ENCODE results near the gene HSDL2.

HSDL2 gene

GRCh38 chr9:112489039-112489546 lies 109.2 kb downstream of the HSDL2 start:
- H3K9me2 ChIP-seq (ENCODE audit: low read depth, low read length), result no peaks in the 10 kb centered on the region
- no peaks in the 10 kb centered on the region for H3F3A ChIP-seq (ENCODE audit: insufficient read depth, low read length)
- peaks cover 5% of the 10 kb centered on the region; the same call in 1 of the 2 replicates for H3K9me3 ChIP-seq (ENCODE audit: low read length)
- H3K4me1 ChIP-seq (ENCODE audit: insufficient read depth, low read length, severe bottlenecking), result peaks cover 53% of the 10 kb centered on the region
- H3K4me2 ChIP-seq (ENCODE audit: low read length), result peak overlapping the region; percentile 90
- H3K27ac ChIP-seq (ENCODE audit: low read depth, low read length, poor library complexity, severe bottlenecking), result peak overlapping the region; percentile 12
- H3K4me3 ChIP-seq (ENCODE audit: low read depth, low read length, poor library complexity, severe bottlenecking), result peak overlapping the region; percentile 94
- TF ChIP-seq, protein P1, sequence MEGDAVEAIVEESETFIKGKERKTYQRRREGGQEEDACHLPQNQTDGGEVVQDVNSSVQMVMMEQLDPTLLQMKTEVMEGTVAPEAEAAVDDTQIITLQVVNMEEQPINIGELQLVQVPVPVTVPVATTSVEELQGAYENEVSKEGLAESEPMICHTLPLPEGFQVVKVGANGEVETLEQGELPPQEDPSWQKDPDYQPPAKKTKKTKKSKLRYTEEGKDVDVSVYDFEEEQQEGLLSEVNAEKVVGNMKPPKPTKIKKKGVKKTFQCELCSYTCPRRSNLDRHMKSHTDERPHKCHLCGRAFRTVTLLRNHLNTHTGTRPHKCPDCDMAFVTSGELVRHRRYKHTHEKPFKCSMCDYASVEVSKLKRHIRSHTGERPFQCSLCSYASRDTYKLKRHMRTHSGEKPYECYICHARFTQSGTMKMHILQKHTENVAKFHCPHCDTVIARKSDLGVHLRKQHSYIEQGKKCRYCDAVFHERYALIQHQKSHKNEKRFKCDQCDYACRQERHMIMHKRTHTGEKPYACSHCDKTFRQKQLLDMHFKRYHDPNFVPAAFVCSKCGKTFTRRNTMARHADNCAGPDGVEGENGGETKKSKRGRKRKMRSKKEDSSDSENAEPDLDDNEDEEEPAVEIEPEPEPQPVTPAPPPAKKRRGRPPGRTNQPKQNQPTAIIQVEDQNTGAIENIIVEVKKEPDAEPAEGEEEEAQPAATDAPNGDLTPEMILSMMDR (IDR thresholded peaks at IDR 0.05; ENCODE audit: low read length), result no peak
- no peak for TF ChIP-seq EZH2 (IDR thresholded peaks at IDR 0.05; ENCODE audit: borderline replicate concordance, low read length)
- H3K9ac ChIP-seq (ENCODE audit: low read length), result peak overlapping the region; percentile 89; the same call in 1 of the 2 replicates
- peaks cover 68% of the 10 kb centered on the region for H3K79me2 ChIP-seq (ENCODE audit: insufficient read depth, low read length)
- H3K27me3 ChIP-seq (ENCODE audit: insufficient read depth, low read length), result no peaks in the 10 kb centered on the region
- H3K36me3 ChIP-seq (ENCODE audit: insufficient read depth, low read length), result peaks cover 20% of the 10 kb centered on the region
- H4K20me1 ChIP-seq (ENCODE audit: insufficient read depth, low read length), result no peaks in the 10 kb centered on the region
- H2AFZ ChIP-seq (ENCODE audit: low read length), result no peak overlapping the region

GRCh38 chr9:112489876-112490666 lies 110.2 kb downstream of the HSDL2 start:
- Histone ChIP-seq H3K9me2 (ENCODE audit: low read depth, low read length) (no peaks in the 10 kb centered on the region), H2AFZ (ENCODE audit: low read length) (no peak overlapping the region), H3K27me3 (ENCODE audit: insufficient read depth, low read length) (no peaks in the 10 kb centered on the region), H3K9me3 (ENCODE audit: low read length) (peaks cover 6% of the 10 kb centered on the region; the same call in 1 of the 2 replicates), H3K27ac (ENCODE audit: low read depth, low read length, poor library complexity, severe bottlenecking) (peak overlapping the region; percentile 35), H3K79me2 (ENCODE audit: insufficient read depth, low read length) (peaks cover 78% of the 10 kb centered on the region), H3K4me1 (ENCODE audit: insufficient read depth, low read length, severe bottlenecking) (peaks cover 53% of the 10 kb centered on the region), H3K36me3 (ENCODE audit: insufficient read depth, low read length) (peaks cover 30% of the 10 kb centered on the region), H3K4me3 (ENCODE audit: low read depth, low read length, poor library complexity, severe bottlenecking) (peak overlapping the region; percentile 26), H4K20me1 (ENCODE audit: insufficient read depth, low read length) (no peaks in the 10 kb centered on the region), H3K4me2 (ENCODE audit: low read length) (peak overlapping the region; percentile 90), H3F3A (ENCODE audit: insufficient read depth, low read length) (no peaks in the 10 kb centered on the region), H3K9ac (ENCODE audit: low read length) (peak overlapping the region; percentile 89; the same call in 1 of the 2 replicates)
- TF ChIP-seq, protein P1 (IDR thresholded peaks at IDR 0.05; ENCODE audit: low read length), result no peak
- no peak for TF ChIP-seq EZH2 (IDR thresholded peaks at IDR 0.05; ENCODE audit: borderline replicate concordance, low read length)

DNA sequence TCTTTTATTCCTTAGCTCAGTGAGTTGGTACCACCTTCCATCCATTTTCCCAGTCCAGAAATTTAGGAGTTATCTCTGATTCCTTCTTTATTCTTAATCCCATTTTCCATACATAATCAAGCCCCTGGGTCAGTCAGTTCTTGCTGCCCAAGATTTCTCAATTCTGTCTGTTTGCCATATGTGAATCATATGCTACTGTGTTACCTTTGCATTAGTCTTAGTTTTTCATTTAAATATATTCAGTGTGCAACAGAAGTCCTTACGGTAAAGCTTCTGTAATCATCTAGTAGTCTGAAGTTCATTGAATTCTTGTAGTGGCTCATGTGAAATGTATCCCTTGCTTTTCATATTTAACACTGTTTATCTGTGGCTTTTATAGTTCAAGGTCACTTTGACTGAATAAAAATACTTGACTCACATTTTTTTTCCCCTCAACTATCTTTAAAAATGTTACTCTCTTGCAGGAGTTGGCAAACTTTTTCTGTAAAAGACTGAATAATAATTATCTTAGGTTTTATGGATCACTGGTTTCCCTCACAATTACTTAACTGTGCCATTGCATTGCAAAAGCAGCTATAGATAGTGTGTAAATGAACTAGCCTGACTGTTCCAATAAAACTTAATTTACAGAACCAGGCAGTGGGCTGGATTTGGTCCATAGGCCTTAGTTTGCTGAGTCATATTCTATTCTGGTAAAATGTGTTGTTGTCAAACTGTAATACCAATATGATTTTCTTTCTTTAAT lies 113.7 kb downstream of the HSDL2 start:
- Histone ChIP-seq H3K27me3 (ENCODE audit: insufficient read depth, low read length) (no peaks in the 10 kb centered on the region), H4K20me1 (ENCODE audit: insufficient read depth, low read length) (no peaks in the 10 kb centered on the region), H3K4me1 (ENCODE audit: insufficient read depth, low read length, severe bottlenecking) (peaks cover 34% of the 10 kb centered on the region), H3K9me2 (ENCODE audit: low read depth, low read length) (no peaks in the 10 kb centered on the region), H3K36me3 (ENCODE audit: insufficient read depth, low read length) (peaks cover 46% of the 10 kb centered on the region), H2AFZ (ENCODE audit: low read length) (no peak overlapping the region), H3K9me3 (ENCODE audit: low read length) (peaks cover 6% of the 10 kb centered on the region; the same call in 1 of the 2 replicates), H3K4me3 (ENCODE audit: low read depth, low read length, poor library complexity, severe bottlenecking) (no peak overlapping the region), H3K27ac (ENCODE audit: low read depth, low read length, poor library complexity, severe bottlenecking) (no peak overlapping the region), H3K4me2 (ENCODE audit: low read length) (no peak overlapping the region), H3F3A (ENCODE audit: insufficient read depth, low read length) (no peaks in the 10 kb centered on the region), H3K9ac (ENCODE audit: low read length) (no peak overlapping the region), H3K79me2 (ENCODE audit: insufficient read depth, low read length) (peaks cover 99% of the 10 kb centered on the region)
- TF ChIP-seq EZH2 (IDR thresholded peaks at IDR 0.05; ENCODE audit: borderline replicate concordance, low read length), result no peak
- TF ChIP-seq, protein P1 (IDR thresholded peaks at IDR 0.05; ENCODE audit: low read length), result no peak
